Hematopoietic multipotent progenitor cell (in vitro differentiated cells): ENCODE measurements around the gene MARK1. TPM values are rescaled to one million over a fixed set of nuclear protein-coding genes. Genes with fewer than 3 reads are reported as not detected.
A peak's percentile ranks its signal among the peaks of the same experiment; 100 is the strongest.

Source experiments
- DNase-seq, 3 donors: peaks; one replicate each; pipeline ENCODE4 v3.0.0-alpha.2; 2011 to 2015; ENCODE audit warnings: low read depth in 2 of 3, low spot score in 2 of 3
- total RNA-seq: library from RNA; depleted of rRNA; stranded (reverse); fragments of >200 nt; gene quantifications from one replicate; pipeline ENCODE4 v1.2.3, GENCODE V29; 2012

The MARK1 gene
- total RNA-seq, 1 donor, result not detected

DNA sequence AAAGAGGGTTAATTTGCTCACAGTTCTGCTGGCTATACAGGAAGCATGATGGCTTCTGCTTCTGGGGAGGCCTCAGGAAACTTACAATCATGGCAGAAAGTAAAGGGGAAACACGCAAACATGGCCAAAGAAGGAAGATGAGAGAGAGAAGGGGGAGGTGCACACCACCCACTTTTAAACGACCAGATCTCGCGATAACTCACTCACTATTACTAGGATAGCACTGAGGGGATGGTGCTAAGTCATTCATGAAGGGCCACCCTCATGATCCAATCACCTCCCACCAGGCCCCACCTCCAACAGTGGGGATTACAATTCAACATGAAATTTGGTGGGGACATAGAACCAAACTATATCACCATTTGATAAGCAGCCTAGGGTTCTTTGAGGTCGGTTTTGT is 159.9 kb downstream of the MARK1 start:
- DNase-seq, result no peak

DNA sequence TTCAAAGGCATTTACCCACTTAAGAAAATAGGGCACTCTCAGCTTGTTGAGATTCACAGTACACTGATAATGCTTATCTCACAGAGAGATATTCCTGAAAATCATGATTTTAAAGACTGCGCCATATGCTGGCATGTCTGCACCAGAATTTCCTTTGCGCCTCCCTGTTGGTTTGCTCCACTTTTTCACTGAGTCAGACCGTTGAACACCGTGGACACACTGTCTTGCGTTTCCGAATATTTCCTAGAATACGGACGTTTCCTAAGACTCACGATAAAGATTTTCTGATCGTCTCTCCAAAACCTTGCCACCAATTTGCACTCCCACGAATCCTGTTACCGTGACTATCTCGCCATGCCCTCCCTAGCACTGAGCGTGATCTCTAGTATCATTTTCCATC is 161.7 kb downstream of the MARK1 start:
- DNase-seq, result no peak

DNA sequence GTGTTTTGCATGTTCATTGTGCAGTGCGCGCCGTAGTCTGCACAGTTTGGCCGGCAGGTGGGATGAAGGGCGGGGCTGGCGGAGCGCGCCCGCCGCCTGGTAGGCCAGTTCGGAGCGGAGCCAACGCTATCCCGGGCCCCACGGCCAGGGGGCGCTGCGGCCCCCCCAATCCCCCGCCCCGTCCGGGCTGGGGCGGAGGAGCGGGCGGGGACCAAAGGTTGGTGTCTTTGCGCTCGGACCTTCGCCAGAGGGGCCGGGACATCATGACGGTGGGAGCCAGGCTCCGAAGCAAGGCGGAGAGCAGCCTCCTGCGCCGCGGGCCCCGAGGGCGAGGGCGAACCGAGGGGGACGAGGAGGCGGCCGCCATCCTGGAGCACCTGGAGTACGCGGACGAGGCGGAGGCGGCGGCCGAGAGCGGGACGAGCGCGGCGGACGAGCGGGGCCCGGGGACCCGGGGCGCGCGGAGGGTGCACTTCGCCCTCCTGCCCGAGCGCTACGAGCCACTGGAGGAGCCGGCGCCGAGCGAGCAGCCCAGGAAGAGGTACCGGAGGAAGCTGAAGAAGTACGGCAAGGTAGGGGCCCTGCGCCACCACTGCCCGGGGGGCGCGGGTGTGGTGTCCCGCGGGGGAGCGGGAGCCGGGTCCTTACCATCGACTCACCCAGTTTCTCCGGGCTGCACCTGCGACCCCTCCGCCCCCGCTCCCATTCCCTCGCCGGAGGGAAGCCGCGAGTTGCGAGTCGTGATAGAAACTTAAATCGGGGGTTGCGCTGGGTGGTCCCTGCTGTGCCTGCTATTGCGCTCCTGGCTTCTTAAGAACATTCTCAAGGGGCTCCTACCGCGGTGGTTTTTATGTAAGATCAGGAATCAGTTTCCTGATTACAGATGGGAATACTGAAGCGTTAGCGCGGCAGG is 162.5 kb downstream of the MARK1 start, which contains the start of gene C1orf115:
C1orf115 (plus strand) TSS at position 224 of the 913 bp plus-strand sequence; CDS start at position 264, 40 bp downstream.
- DNase-seq, result peak; percentile 60 to 79 (median 73)

DNA sequence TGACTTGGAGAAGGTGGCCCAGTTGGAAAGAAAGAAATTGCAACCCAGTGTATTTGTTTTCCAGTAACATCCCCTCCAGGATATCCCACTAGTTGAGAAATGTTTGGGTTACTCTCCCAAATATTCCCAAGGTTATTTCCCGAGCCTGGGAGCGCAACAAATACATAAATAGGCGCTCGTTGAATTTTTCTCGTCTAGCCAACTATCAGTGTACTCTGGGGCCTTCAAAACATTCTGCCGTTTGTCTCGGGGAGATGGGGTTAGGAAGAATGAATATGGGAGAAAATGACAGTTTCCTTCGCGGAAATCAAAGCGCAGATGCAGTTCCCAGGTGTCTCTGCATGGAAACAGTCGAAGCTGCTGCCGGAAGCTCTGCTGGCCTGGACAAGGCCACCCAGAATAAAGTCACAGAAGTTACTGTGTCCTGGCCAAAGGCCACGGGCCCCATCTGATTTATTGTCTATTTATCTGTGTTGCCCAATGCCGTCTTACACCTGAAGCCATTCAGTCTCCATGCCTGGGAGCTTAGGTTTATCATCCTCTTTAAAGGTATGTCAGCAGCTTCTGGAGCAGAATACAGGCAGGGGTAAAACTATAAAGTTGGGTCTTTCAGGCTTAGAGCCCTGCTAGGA is 163.2 kb downstream of the MARK1 start:
- DNase-seq, result no peak

DNA sequence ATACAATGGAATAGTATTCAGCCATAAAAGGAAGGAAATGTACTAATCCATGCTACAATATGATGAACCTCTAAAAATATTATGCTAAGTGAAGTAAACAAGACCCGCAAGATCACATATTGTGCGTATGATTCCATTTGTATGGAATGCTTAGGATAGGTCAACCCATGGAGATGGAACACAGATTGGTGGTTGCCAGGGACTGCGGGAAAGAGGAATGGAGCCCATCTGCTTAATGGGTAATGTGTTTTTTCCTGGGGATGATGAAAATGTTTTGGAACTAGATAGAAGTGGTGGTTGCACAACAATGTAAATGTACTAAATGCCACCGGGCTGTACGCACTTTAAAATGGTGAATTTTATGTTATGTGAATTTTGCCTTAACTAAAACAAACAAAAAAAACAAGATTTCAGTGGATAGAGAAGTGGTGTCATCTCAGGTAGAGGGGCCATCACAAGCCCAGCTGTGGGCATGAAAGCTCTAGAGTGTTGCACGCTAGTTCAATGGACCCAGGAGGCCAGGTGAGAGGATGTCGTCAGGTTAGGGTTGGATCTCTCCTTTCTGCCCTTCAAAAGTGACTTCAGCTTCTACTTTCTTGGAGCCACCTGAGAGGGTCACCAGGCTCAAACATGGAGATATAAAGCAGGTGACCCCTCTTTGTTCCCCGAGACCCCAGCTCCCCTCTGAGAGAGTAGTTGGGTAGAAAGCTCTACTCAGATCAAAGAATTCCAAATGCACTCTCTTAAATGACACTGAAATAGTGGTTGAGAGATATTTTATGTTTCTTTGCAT is 164.7 kb downstream of the MARK1 start:
- no peak for DNase-seq

DNA sequence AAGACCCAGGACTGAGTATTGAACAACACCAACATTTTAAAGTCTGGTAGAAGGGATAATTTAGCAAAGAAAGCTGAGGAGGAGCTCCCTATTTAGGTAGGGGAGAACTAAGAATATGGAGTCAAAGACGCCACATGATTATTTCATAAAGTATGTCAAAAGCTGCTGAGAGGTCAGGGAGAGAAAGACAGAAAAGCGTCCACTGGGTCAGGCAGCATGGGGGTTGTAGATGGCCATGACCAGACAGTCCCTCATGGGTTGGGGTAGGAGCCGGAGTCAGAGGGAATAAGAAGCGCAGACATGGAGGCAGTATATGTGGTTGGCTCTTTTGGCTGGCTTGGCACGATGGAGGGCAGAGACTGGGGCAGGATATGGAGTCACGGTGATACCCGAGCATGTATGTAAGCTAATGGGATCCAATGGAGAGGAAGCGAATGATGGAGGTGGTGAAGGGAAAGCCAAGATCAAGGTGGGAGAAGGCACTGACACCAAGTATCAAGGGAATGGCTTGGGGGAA is 167.0 kb downstream of the MARK1 start:
- DNase-seq, result no peak

DNA sequence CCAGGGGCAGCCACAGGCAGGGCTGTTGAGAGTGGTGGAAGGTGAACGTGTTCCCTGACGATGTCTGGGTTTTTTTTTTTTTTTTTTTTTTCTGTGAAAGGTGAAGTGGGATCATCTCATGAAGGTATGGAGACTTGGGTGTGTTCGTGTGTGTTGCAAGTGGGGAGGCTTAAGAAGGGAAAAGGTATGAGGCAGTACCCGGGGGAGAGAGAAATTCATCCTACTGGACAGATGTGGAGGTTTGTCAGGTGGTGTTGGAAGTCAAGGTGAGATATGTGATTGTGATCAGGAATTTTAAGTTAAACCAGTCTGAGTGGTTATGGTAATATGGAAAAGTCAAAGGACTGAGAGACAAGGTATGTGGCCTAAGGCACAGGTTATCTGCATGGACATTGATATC is 167.5 kb downstream of the MARK1 start:
- DNase-seq, result no peak

DNA sequence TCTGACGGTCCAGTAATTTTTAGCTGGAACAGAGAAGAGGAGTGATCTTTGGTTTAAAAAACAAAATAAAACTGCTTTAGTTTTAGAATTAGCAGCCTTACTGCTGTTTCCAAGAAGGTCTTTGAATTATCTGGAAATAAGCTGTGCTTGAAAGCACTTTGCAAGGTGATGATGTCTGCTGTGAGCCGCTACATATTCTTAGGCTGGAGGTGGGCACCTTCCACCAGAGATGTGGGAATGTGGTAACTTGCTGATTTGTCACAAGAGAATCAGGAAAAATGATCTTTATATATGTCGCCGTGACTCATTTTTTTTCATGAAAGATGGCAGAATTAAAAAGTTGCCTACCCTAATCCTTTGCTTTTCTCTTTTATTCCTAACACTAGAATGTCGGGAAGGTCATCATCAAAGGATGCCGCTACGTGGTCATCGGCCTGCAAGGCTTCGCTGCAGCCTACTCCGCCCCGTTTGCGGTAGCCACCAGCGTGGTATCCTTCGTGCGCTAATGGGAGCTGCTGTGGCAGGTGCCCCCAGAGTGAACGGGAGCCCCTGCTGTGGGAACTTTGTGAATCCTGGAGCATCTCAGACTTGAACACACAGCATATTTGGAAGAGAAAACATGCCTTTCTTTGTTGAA is 168.4 kb downstream of the MARK1 start:
- DNase-seq, result no peak

DNA sequence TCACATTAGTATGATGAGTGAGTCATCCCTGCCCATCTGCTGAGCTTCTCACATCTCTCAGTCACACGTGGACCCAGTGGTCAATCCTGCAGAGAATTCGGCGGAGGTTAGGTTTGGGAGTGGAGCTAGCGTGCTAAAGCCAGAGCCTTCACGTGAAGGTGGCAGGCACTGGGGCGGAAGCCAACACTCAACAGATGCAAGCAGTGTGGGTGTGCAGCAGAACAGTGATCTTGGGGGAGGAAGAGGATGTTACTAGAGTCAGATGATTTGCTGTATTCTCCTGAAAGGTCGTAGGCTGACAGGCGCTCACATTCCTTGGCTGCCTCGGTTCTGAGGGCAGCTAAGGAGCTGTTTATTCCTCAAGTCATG is 168.9 kb downstream of the MARK1 start:
- no peak for DNase-seq

DNA sequence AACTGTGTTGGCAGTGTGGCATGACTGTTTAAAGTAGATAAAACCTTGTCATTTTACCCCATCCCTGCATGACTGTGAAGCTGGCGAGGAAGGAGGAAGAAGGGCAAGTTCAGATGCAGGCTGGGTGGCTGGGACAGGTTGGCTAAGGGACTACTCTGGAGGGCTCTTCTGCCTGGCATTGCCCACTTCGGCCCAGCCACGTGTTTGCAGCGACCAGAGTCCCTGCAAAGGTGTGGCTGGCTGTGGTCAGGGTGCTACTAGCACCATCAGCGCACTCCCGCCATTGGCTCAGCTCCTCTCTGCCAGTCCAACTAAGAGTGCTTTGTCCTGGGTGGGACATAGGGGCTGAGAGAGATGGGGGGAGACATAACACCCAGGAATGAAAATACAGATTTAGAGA is 169.4 kb downstream of the MARK1 start:
- DNase-seq, result no peak

DNA sequence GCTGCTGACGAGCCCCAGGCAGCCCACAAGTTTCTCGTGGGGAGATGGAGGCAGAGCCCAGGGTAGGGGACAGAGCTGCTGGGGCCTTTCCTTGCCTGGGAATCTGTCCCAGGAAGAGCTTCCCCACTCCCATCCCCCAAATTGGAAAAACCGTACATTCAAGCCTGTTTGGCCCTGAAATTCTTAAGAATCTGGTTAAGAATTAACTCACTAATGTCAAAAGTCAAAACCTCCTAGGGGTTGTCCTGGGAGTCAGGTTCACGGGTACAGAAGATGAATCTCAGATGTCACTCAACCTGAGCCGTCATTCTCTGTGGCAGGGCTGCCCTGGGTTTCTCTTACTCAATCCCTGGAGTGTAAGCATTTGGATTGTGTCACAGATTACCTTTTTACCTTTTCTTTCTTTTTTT is 170.7 kb downstream of the MARK1 start:
- DNase-seq, result no peak

DNA sequence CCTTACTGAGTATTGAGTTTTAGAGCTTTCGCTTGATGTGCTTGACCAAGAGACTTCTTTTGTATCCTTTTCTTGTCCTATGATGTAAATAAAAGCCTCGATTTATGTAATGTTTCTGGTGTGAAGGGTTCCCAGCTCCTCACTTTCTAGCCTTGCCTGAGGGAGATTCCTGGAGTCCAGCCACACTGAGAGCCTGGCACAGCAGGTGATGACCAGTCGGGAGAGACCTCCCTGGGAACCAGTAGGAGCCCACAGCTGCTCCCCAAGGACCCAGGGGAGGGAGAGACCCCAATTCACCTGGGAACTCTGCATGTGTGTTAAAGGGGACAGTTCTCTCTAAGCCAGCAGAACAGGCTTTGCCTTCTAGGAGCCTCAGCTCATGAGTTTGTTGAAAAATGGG is 171.1 kb downstream of the MARK1 start:
- DNase-seq, result no peak

DNA sequence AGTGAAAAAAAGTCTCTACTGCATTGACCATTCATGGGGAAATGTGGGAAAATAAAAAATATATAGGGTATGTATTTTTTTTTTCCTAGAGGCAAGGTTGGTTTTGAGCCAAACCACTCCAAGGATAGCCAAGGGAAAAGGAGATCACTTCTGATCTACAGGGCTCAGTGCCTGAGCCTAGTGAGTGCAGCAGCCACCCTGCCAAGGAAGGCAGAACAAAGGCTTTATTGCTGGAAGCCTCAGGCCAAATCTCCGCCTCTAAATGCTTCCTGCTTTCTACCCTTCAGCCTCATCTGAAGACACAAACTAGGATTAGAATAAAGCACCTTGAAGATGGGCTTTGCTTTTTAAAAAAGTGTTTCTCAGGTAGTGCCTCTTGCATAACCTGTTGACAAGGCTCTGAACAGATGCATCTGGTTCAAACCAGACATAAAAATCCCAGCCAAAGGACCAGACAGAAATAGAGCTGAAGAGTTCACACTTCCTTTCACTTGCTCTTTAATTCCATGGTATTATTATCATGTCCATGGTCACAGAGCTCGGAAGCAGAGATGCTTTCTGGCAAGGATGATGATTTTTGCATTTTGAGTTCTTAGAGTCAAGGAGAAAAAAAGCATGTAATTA is 172.7 kb downstream of the MARK1 start:
- DNase-seq, result no peak

DNA sequence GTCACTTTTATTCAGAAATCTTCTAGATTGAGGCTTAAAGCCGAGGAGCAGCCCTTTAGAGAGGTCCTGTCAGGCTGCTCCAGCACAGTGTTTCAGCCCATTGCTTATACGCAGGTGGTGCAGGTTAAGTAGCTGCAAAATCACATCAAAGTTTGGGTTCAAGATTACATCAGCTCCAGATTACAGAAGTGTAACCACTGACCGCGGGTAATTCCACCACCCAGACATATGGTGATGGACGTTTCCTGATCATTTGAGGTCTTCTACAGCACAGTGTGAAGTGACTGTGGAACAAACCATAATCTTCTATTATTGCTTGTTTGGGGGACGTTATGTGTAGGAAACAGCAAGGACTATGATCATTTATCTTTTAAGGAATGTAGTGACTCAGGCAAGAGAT is 174.0 kb downstream of the MARK1 start:
- DNase-seq, result peak in 1 of 3 donors; percentile 19

DNA sequence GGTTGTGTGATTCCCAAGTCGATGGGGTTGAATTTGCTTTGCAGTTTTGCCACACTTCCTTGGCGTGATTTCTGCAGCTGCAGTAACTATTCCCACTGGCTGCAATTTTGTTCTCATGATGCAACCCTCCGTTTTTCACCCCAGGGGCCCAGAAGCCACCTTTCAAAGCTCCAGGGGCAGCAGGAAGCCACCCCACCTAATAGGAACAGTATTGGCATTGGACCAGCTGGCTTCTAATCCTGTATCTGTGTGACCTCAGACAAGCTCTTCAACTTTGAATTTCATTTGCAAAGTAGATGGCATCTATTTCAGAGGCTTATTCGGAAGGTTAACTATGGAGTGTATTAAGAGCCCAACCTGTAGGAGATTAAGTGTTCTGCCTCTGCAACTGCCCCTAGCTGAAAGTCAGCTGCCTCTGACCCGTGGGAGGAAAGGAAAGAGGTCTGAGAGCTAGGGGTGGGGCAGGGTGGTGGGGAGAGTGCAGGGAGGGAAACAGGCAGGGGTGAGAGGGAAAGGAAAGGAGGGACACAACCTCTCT is 174.9 kb downstream of the MARK1 start:
- no peak for DNase-seq

DNA sequence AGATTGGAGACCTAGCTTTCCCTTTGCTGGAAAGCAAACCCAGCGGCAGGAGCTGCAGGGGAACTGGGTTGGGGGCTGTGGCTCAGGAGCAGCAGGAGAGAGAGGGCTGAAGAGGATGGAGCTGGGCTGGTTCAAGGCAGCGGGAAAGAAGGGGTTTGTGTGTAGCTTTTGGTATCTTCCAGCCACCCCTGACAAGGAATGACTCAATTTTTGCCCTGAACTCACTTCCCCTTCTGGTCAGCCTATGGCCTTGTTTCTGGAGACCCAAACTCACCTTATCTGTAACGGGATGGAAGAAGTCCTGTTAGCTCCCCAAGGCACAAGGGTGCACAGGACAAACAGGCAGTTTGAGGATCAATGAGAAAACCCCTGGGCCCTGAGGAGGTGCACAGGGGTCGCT is 175.4 kb downstream of the MARK1 start:
- DNase-seq, result no peak

DNA sequence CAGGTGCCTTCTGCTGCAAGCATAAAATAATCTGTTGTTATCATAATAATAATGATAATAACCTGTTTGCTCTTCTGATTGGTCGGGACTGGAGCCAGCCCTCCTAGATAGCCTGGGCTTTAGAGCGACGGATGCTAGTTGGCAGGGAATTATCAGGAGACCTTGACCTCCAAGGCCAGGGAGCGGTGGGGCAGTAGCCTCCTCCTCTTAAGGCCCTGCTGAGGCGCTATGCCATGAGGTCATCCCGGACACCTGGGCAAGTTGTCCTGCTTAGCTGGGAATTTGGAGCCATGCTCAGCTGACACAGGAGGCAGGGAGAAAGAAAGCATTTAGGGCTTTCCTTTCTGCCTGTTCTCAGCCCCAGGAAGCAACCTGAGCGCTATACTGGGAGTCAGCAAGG is 177.8 kb downstream of the MARK1 start:
- DNase-seq, result no peak

DNA sequence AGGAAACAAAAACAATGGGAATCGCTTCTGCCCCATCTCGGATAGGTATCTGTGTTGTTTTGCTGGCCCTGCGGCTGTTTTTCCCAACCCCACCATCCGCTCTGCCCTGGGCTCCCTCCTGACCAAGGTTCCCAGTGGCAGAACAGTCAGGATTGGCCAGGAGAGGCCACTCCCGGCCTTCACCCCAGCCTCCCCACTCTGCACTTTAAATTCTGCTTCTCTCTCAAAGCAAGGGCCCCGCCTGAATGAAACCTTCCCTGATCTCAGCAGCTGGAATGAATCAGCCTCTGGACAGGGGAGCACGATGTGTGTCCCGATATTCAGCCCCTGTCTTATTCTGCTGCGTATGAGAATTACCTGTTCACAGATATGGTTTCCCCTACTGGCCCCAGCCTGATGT is 178.5 kb downstream of the MARK1 start:
- no peak for DNase-seq

DNA sequence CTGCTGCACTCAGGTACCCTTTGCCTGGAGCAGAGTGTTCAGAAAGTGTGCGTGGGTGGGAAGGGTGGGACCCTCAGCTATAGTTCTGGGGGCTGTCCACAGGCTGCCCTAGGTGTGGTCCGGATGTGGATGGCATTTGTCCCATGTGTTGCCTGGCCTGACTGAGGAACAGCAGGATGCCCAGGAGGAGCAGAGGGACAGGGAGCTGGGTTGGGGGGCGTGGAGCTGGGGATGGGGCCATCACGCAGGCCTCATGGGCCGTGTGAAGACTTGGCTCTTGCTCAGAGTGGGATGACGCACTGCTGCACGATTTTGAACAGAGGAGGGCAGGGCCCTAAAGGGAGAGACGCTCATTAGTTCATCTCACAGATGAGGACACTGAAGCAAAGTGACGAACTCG is 179.2 kb downstream of the MARK1 start:
- DNase-seq, result no peak

DNA sequence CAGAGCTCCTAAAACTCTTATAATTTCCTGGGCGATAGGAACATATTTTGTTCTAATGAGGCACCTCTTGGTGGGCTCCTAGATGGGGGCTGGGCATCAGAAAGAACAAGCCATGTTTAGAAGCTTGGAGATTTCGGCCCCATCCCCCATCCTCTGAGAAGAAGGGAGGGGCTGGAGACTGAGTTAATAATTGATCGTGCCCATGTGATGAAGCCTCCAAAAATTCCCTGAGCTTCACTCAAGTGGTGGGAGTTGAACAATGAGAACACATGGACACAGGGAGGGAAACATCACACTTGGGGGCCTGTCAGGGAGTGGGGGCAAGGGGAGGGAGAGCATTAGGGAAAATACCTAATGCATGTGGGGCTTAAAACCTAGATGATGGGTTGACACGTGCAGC is 180.3 kb downstream of the MARK1 start:
- no peak for DNase-seq
